ENCODE data around the gene DLGAP1. TPM values are rescaled to one million over a fixed set of nuclear protein-coding genes. Genes with fewer than 3 reads are reported as not detected.
"Not testable (repeated sequence)": the region's sequence is repeated elsewhere in the genome, so short reads cannot be mapped to it uniquely, and the experiment has no call there.

Gene DLGAP1
- polyA plus RNA-seq, 1 of the 3 experiments (the other 2 are of a cell fraction): not detected

DNA sequence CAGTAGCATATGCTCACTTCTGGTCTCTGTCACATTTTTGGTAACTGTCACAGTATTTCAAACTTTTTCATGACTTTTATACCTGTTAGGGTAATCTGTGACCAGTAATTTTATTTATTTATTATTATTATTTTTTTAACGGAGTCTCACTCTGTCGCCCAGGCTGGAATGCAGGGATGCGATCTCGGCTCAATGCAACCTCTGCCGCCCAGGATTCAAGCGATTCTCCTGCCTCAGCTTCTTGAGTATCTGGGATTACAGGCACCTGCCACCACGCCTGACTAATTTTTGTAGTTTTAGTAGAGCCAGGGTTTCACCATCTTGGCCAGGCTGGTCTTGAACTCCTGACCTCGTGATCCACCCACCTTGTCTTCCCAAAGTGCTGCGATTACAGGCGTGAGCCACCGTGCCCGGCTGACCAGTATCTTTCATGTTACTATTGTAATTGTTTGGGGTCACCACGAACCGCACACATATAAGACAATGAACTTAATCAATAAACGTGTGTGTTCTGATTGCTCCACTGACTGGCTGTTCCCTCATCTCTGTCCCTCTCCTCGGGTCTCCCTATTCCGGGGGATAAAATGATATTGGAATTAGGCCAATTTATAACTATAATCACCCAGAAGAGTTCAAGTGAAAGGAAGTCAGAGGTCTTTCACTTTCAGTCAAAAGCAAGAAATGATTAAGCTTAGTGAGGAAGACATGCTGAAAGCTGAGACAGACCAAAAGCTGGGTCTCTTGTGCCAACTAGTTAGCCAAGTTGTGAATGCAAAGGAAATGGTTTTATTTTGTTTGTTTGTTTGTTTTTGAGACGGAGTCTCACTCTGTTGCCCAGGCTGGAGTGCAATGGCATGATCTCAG, 982.2 kb downstream of the DLGAP1 start:
- 86% methylated on average over 18 of the region's 18 CpGs for WGBS (ENCODE audit: low lambda C conversion rate)
- H3K79me2 ChIP-seq (ENCODE audit: insufficient read depth): no peaks in the 10 kb centered on the region
- H3K4me1 ChIP-seq (ENCODE audit: control insufficient read depth in 1 of 2, insufficient read depth in 2 of 2, low read depth in 1 of 2, low read length in 1 of 2): no peaks in the 10 kb centered on the region
- no peak overlapping the region for H2AFZ ChIP-seq (ENCODE audit: low read depth)
- H3K4me2 ChIP-seq: no peak overlapping the region
- H3K27me3 ChIP-seq (ENCODE audit: insufficient read depth): no peaks in the 10 kb centered on the region
- H3K9me2 ChIP-seq: no peaks in the 10 kb centered on the region
- ChIA-PET POLR2A (interaction anchor here (0.7 kb wide), 1 partner anchor 32 kb away, joined by 4 read pairs; no protein-coding TSS in a partner anchor), CTCF (interaction anchor here (2.0 kb wide), 1 partner anchor 121 kb away, joined by 7 read pairs; no protein-coding TSS in a partner anchor)
- no peak overlapping the region for H3K27ac ChIP-seq (ENCODE audit: low read depth in 2 of 2, low read length in 1 of 2)
- no peak overlapping the region for H3K4me3 ChIP-seq (ENCODE audit: low read depth in 2 of 2, low read length in 1 of 2)
- H3K36me3 ChIP-seq (replicated peaks in 1 of 2; ENCODE audit: control insufficient read depth in 1 of 2, insufficient read depth in 2 of 2, low read length in 1 of 2): peaks cover 0 to 3% of the 10 kb centered on the region in 2 experiments
- H4K20me1 ChIP-seq (ENCODE audit: insufficient read depth): no peaks in the 10 kb centered on the region
- no peaks in the 10 kb centered on the region for H3F3A ChIP-seq (replicated peaks; ENCODE audit: insufficient read depth)
- no peak overlapping the region for H3K9ac ChIP-seq
- DNase-seq: no peak
- H3K9me3 ChIP-seq: no peaks in the 10 kb centered on the region
- TF ChIP-seq MEF2A (IDR thresholded peaks at IDR 0.05; ENCODE audit: borderline replicate concordance, low read depth) (no peak), USF2 (IDR thresholded peaks at IDR 0.05; ENCODE audit: borderline replicate concordance, low read depth, low read length) (no peak), RAD21 (IDR thresholded peaks at IDR 0.05; ENCODE audit: low read length) (no peak), CHD2 (IDR thresholded peaks at IDR 0.05; ENCODE audit: low read length, partially characterized antibody) (no peak), GATA2 (CRISPR knock-in tag; IDR thresholded peaks at IDR 0.05) (no peak), RXRA (IDR thresholded peaks at IDR 0.05; ENCODE audit: borderline replicate concordance, low read depth) (no peak), MXI1 (IDR thresholded peaks at IDR 0.05; ENCODE audit: low read depth, low read length) (no peak), FOXJ3 (CRISPR knock-in tag; IDR thresholded peaks at IDR 0.05) (no peak), SIN3A (IDR thresholded peaks at IDR 0.05; ENCODE audit: borderline replicate concordance, low read depth, low read length) (no peak), CTCF (IDR thresholded peaks at IDR 0.05) (no peak), SMC3 (IDR thresholded peaks at IDR 0.05; ENCODE audit: low read depth, low read length) (no peak), ELF1 (IDR thresholded peaks at IDR 0.05) (no peak), RCOR1 (IDR thresholded peaks at IDR 0.05; ENCODE audit: low read length) (no peak), POLR2AphosphoS5 (IDR thresholded peaks at IDR 0.05; ENCODE audit: low read depth, low read length) (no peak), EZH2phosphoT487 (IDR thresholded peaks at IDR 0.05; ENCODE audit: borderline replicate concordance, low read depth) (no peak), NFIC (IDR thresholded peaks at IDR 0.05; ENCODE audit: borderline replicate concordance) (no peak), YY1 (IDR thresholded peaks at IDR 0.05; ENCODE audit: low read depth) (no peak), RFX5 (IDR thresholded peaks at IDR 0.05; ENCODE audit: low read length) (no peak), EP300 (IDR thresholded peaks at IDR 0.05; ENCODE audit: borderline replicate concordance in 1 of 2, low read depth in 1 of 2, low read length in 1 of 2) (no peak)
- TF ChIP-seq, protein P1, sequence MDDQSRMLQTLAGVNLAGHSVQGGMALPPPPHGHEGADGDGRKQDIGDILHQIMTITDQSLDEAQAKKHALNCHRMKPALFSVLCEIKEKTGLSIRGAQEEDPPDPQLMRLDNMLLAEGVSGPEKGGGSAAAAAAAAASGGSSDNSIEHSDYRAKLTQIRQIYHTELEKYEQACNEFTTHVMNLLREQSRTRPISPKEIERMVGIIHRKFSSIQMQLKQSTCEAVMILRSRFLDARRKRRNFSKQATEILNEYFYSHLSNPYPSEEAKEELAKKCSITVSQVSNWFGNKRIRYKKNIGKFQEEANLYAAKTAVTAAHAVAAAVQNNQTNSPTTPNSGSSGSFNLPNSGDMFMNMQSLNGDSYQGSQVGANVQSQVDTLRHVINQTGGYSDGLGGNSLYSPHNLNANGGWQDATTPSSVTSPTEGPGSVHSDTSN (IDR thresholded peaks at IDR 0.05): no peak

GRCh38 chr18:3472121-3472520, 983.0 kb downstream of the DLGAP1 start:
- WGBS (ENCODE audit: low lambda C conversion rate): 85% methylated on average over 3 of the region's 3 CpGs
- H3K9me3 ChIP-seq; H3K4me2 ChIP-seq; H2AFZ ChIP-seq (ENCODE audit: low read depth); H4K20me1 ChIP-seq (ENCODE audit: insufficient read depth); H3K4me3 ChIP-seq (ENCODE audit: low read depth in 2 of 2, low read length in 1 of 2); H3K36me3 ChIP-seq (replicated peaks in 1 of 2; ENCODE audit: control insufficient read depth in 1 of 2, insufficient read depth in 2 of 2, low read length in 1 of 2); H3K27ac ChIP-seq (ENCODE audit: low read depth in 2 of 2, low read length in 1 of 2); H3K27me3 ChIP-seq (ENCODE audit: insufficient read depth); H3K9me2 ChIP-seq; H3K9ac ChIP-seq; H3F3A ChIP-seq (replicated peaks; ENCODE audit: insufficient read depth); POLR2A ChIA-PET; H3K79me2 ChIP-seq (ENCODE audit: insufficient read depth); DNase-seq; H3K4me1 ChIP-seq (ENCODE audit: control insufficient read depth in 1 of 2, insufficient read depth in 2 of 2, low read depth in 1 of 2, low read length in 1 of 2): not testable (repeated sequence)
- CTCF ChIA-PET: interaction anchor here (1.7 to 1.8 kb wide), 2 partner anchors 18 to 195 kb away, joined by 4 to 5 read pairs; no protein-coding TSS in a partner anchor
